22Rv1 (cell line): ENCODE measurements around the gene PPP2R3A.

ENCODE experiments used
- CTCF ChIP-seq: fragments of 450-650 bp; IDR thresholded peaks from 2 replicates; pipeline ENCODE4 v1.5.1; 2017; ENCODE audit warnings: mild to moderate bottlenecking
- ZFX ChIP-seq: fragments of 450-650 bp; IDR thresholded peaks from 2 replicates; pipeline ENCODE4 v1.6.1; 2017; ENCODE audit warnings: antibody characterized with exemption, borderline replicate concordance

GRCh38 chr3:136196401-136197158, 231.1 kb downstream of the PPP2R3A start:
- no peak for TF ChIP-seq CTCF
- 0 out of 2 replicates have a peak, but pooled peaks have one; percentile 18 for TF ChIP-seq ZFX
